Activated naive CD4-positive, alpha-beta T cell treated with anti-CD3 and anti-CD28 coated beads for 36 hours (primary cell): ENCODE data around the gene TBX4. TPM values are rescaled to one million over a fixed set of nuclear protein-coding genes. Genes with fewer than 3 reads are reported as not detected.
A peak's percentile ranks its signal among the peaks of the same experiment; 100 is the strongest.

Experiments used
- CTCF ChIA-PET: fragments of 350-600 bp; sonication (Branson Sonifier 250); formaldehyde crosslinking; loops from one replicate; lab custom pipeline; 2021; ENCODE audit warnings: antibody characterized with exemption; lab: Charles Lee
- DNase-seq: peaks from one replicate; pipeline ENCODE4 v3.0.0-alpha.2; 2020
- H3K27ac Mint-ChIP-seq: one replicate; pipeline ENCODE4 v1.8.0; 2021; ENCODE audit warnings: mild to moderate bottlenecking, mixed read lengths
- H3K27me3 Mint-ChIP-seq: one replicate; pipeline ENCODE4 v1.8.0; 2021; ENCODE audit warnings: low read depth, mixed read lengths
- H3K36me3 Mint-ChIP-seq: one replicate; pipeline ENCODE4 v1.8.0; 2021; ENCODE audit warnings: low read depth, mixed read lengths
- H3K4me1 Mint-ChIP-seq: one replicate; pipeline ENCODE4 v1.8.0; 2021; ENCODE audit warnings: low read depth, mixed read lengths
- H3K4me3 Mint-ChIP-seq: one replicate; pipeline ENCODE4 v1.8.0; 2021; ENCODE audit warnings: mild to moderate bottlenecking, moderate library complexity, mixed read lengths
- H3K9me3 Mint-ChIP-seq: one replicate; pipeline ENCODE4 v1.8.0; 2021; ENCODE audit warnings: mixed read lengths
- intact Hi-C: fragments of 100-400 bp; cut with micrococcal nuclease; formaldehyde crosslinking; loops from one replicate; pipeline ENCODE4 v1.15.1; 2023
- total RNA-seq, 2 experiments: library from RNA; stranded (reverse); gene quantifications; one replicate each; pipeline ENCODE4 v1.2.3, GENCODE V29; 2021

The TBX4 gene
- total RNA-seq, 2 experiments from 2014 or later = not detected

DNA sequence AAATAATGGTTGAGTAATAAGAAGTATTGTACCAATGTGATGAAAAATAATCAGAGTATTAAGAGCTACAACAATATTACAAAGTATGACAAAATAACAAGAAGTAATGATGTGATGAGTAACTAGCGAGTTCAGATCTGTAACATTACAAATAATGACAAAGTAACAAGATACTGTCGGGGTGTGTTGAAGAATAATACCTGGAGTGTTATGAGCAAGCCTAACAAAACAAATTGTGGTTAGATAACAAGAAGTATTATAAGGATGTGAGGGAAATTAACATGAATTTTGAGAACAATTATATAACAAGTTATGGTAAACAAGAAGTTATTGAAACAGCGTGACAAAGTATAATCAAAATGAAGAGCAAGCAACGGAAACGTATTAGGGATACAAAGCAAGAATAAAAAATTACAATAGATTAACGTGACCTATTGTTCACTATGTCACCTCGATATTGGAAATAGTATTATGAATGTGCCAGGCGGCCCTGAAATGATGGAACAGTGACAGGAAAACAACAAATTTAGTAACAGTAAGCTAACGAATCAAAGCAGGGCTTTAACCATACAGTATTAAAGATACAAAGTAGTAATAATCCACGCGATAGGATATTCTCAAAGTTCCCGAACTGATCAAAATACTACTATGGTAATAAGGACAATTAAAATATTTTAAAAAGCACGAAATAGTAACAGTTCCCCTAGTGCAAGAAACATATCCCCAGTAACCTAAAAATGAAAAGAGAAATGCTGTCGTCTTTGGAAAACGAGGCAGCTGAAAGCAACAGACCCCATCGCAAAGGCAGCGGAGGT, 1.6 kb downstream of the TBX4 start:
- CTCF ChIA-PET = interaction anchor here (0.9 to 1.1 kb wide), 2 partner anchors 41 to 42 kb away, joined by 3 read pairs; no protein-coding TSS in a partner anchor
- peaks cover 33% of the 10 kb centered on the region for H3K4me1 Mint-ChIP-seq
- no peaks in the 10 kb centered on the region for H3K9me3 Mint-ChIP-seq
- no peaks in the 10 kb centered on the region for H3K36me3 Mint-ChIP-seq
- H3K27me3 Mint-ChIP-seq = peaks cover 66% of the 10 kb centered on the region
- no peak for DNase-seq
- peak overlapping the region; percentile 3 for H3K4me3 Mint-ChIP-seq
- H3K27ac Mint-ChIP-seq = no peak overlapping the region
- intact Hi-C loops = loop anchor here (2.0 kb wide), 1 partner anchor 55 kb away; the partner anchor contains the start of gene TBX2

DNA sequence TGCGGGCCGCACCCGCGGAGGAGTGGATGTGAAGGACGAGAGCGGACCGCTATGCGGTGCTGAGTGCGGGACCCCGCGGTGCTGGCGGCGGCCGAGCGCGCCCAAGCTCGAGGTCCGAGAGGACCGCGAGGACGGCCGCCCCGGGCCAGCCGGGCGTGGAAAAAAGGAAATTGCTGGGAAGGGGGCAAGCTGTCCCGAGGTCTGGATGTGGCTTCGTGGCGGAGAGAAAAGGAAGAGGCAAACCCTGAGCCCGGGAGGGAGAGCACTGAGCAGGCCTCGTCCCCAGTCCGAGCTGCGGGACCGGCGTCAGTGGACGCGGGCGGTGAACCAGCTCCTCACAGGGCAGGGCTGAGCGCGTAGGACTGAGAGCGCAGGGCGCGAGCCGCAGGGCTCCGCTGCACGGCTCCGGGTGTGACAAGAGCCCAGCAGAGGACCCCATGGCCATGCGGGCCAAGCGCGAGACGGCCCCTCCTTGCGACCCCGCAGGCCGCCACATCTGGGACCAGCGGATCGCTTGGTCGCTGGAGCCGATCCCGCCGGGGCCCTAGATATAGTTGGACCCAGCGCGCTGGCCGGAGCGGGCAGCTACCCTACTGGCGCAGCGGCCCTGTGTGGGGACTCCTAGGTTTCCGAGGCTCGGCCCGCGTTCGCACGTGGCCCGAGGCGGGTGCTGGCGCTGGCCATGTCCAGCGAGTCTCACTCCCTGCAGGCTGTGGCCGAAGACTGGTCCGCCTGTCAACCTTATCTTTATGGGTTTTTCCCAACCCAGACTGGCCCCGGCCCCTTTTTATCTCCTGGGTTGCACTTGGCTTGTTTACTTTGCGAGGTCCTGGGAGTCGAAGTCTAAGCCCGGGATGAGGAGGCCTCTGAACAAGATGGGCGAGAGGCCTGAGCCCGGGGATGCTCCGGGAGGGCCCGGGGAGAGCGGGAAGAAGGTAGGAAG, 2.4 kb downstream of the TBX4 start:
- no peaks in the 10 kb centered on the region for H3K9me3 Mint-ChIP-seq
- peaks cover 72% of the 10 kb centered on the region for H3K27me3 Mint-ChIP-seq
- no peak overlapping the region for H3K27ac Mint-ChIP-seq
- DNase-seq = no peak
- H3K4me1 Mint-ChIP-seq = peaks cover 33% of the 10 kb centered on the region
- CTCF ChIA-PET = interaction anchor here (0.5 to 1.1 kb wide), 3 partner anchors 42 to 66 kb away, joined by 3 read pairs; no protein-coding TSS in a partner anchor
- intact Hi-C loops = no loop called here
- H3K36me3 Mint-ChIP-seq = no peaks in the 10 kb centered on the region
- H3K4me3 Mint-ChIP-seq = peak overlapping the region; percentile 3

DNA sequence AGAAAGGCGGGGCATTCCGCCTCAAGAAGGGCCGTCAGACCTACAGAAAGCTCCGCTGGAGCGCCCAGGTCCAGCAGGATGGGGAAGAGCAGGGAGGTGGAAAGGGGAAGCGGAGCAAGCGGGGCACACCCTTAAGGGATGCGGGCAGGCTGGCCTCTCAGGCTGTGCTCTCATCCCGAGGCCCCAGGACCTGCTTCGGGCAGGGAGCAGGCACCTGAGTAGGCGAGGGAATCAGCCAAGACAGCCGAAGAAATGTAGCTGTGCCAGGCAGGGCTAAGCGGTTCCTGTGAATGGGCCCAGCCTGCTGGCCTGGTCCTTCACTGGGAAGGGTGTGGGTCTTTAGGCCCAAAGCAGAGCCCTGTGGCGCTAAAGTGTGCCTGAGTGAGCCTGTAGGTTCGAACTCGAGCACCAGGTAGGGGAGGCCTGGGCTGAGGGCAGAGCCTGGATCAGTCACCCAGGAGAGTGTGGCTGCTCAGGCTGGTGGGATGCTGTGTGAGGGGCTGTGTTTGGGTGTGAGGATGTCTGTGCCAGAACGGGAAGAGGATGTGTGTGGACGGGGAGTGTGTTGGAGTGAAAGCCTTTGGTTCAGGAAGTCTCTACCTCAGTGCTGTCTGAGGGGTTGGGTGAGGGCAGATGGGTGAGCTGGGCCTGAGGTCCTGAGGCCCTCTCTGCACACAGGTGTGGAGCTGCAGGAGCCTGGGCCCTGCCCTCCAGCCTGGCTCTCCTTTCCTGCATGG, 3.3 kb downstream of the TBX4 start:
- CTCF ChIA-PET = interaction anchor here (0.5 kb wide), 1 partner anchor 65 kb away, joined by 3 read pairs; no protein-coding TSS in a partner anchor

DNA sequence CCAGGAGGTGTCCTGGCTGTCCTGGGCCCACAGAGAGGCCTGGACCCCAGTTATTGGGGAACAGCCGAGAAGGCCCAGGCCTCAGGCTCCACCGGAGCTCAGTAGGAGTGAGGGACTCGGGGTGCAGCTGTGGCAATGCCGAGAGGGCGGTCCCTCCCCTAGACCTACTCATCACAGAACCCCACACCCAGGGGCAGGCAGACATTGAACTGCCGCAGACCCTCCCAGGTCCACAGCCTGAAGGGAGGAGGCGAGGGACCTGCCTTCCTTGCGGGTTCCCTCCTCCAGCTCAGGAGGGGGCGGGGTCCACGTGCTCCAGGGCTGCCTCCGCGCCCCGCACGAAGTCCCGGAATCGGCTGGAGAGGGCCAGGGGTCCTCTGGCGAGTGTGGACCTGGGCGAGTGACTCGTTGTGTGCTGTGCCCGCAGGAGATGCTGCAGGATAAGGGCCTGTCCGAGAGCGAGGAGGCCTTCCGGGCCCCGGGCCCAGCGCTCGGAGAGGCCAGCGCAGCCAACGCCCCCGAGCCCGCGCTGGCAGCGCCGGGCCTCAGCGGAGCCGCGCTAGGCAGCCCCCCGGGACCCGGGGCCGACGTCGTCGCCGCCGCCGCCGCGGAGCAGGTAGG, 3.9 kb downstream of the TBX4 start:
- CTCF ChIA-PET = no interaction called here
- H3K36me3 Mint-ChIP-seq = no peaks in the 10 kb centered on the region
- no peak overlapping the region for H3K27ac Mint-ChIP-seq
- no peak for DNase-seq
- intact Hi-C loops = loop anchor here (2.0 kb wide), 1 partner anchor 45 kb away; no protein-coding TSS in a partner anchor
- H3K4me1 Mint-ChIP-seq = peaks cover 39% of the 10 kb centered on the region
- H3K4me3 Mint-ChIP-seq = no peak overlapping the region
- H3K9me3 Mint-ChIP-seq = no peaks in the 10 kb centered on the region
- H3K27me3 Mint-ChIP-seq = peaks cover 73% of the 10 kb centered on the region

More for the DNA sequence above, 3.3 kb downstream of the TBX4 start:
- intact Hi-C loops = loop anchor here (2.0 kb wide), 1 partner anchor 45 kb away; no protein-coding TSS in a partner anchor
- H3K4me1 Mint-ChIP-seq = peaks cover 35% of the 10 kb centered on the region
- no peaks in the 10 kb centered on the region for H3K36me3 Mint-ChIP-seq
- DNase-seq = no peak
- H3K9me3 Mint-ChIP-seq = no peaks in the 10 kb centered on the region
- H3K27ac Mint-ChIP-seq = no peak overlapping the region
- peaks cover 73% of the 10 kb centered on the region for H3K27me3 Mint-ChIP-seq
- no peak overlapping the region for H3K4me3 Mint-ChIP-seq

DNA sequence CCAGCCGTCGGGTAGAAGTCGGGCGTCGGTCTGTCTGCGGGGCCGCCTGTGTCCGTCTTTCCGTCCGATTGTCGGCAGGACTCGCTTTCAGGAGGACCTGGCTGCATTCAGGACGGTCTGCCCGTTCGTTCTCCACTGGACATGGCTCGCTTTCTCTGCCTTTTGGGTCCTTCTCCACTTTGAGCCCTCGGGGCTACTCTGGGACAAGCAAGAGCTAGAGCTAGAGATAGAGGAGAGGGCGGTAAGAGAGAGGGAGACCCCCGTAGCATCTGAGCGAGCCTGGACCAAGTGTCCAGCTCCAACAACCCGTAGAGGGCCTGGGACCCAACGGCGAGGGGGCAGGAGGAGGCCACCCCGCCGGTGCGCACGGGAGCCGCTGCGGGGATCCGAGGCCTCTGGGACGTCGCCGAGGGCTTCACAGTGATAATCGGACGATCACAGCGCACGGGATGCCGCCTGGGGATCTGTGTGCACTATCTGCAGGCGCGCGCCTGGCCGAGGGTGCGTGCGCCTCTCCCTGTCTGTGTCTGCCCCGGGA, 4.5 kb downstream of the TBX4 start:
- peaks cover 45% of the 10 kb centered on the region for H3K4me1 Mint-ChIP-seq
- intact Hi-C loops = loop anchor here (2.0 kb wide), 1 partner anchor 46 kb away; no protein-coding TSS in a partner anchor
- CTCF ChIA-PET = no interaction called here
- peak; percentile 10 for DNase-seq
- H3K9me3 Mint-ChIP-seq = no peaks in the 10 kb centered on the region
- H3K4me3 Mint-ChIP-seq = no peak overlapping the region
- H3K36me3 Mint-ChIP-seq = no peaks in the 10 kb centered on the region
- no peak overlapping the region for H3K27ac Mint-ChIP-seq
- peaks cover 77% of the 10 kb centered on the region for H3K27me3 Mint-ChIP-seq

DNA sequence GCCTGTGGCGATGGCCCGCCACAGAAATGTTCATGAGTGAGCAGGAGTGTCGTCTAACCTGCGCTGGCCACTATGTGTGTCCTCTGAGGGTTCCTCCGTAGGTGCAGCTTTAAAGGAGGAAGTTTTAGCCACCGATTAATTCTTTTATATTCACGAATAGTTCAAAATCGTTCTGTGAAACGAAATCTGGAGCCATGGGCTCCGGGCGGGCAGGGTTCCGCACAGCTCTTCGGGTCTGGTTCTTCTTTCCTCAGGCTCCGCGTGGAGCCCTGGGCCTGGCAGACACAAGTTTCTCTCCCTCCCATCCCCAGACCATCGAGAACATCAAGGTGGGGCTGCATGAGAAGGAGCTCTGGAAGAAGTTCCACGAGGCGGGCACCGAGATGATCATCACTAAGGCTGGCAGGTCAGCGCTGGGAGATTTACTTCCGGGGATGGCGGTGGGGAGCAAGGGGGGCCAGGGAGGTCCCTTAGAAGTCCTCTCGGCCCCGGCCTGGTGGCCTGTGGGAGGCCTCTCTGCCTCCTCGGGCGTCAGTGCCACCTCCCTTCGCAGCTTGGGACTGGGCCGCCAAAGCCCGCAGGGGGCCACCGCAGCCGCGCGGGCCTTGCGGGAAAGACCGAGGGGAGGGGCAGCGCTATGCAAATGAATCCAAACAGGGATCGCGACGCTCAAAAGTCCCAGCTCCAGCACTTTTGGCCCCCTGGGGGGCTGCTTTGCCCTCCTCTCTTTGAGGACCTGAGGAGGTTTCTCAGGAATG, 5.2 kb downstream of the TBX4 start:
- intact Hi-C loops = loop anchor here (2.0 kb wide), 1 partner anchor 47 kb away; no protein-coding TSS in a partner anchor
- Mint-ChIP-seq H3K4me3 (peak overlapping the region; percentile 64), H3K36me3 (no peaks in the 10 kb centered on the region), H3K27ac (no peak overlapping the region), H3K9me3 (no peaks in the 10 kb centered on the region), H3K4me1 (peaks cover 50% of the 10 kb centered on the region), H3K27me3 (peaks cover 80% of the 10 kb centered on the region)
- CTCF ChIA-PET = no interaction called here
- DNase-seq = no peak

DNA sequence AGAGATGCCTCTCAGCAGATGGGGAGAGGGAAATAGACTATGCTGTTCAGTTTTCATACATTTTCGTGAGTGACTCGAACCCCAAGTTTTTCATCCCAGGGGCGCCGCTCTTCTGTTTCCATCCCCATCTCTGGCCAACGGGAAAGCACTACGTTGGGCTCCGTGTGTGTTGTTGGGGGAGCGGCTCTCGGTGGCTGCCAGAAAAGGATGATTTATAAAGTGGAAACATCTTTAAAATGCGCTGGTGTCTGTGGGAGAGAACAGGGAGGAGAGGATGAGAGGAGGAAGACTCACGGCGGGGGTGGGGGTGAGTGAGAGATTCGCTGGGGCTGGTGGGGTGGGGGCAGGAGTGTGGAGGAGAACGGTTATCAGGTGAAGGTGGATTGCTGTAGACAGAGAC, 5.8 kb downstream of the TBX4 start:
- Mint-ChIP-seq H3K36me3 (no peaks in the 10 kb centered on the region), H3K4me1 (peaks cover 50% of the 10 kb centered on the region), H3K27ac (no peak overlapping the region), H3K4me3 (no peak overlapping the region), H3K9me3 (no peaks in the 10 kb centered on the region), H3K27me3 (peaks cover 80% of the 10 kb centered on the region)
- intact Hi-C loops = loop anchor here (2.0 kb wide), 1 partner anchor 47 kb away; no protein-coding TSS in a partner anchor
- DNase-seq = no peak
- CTCF ChIA-PET = no interaction called here

DNA sequence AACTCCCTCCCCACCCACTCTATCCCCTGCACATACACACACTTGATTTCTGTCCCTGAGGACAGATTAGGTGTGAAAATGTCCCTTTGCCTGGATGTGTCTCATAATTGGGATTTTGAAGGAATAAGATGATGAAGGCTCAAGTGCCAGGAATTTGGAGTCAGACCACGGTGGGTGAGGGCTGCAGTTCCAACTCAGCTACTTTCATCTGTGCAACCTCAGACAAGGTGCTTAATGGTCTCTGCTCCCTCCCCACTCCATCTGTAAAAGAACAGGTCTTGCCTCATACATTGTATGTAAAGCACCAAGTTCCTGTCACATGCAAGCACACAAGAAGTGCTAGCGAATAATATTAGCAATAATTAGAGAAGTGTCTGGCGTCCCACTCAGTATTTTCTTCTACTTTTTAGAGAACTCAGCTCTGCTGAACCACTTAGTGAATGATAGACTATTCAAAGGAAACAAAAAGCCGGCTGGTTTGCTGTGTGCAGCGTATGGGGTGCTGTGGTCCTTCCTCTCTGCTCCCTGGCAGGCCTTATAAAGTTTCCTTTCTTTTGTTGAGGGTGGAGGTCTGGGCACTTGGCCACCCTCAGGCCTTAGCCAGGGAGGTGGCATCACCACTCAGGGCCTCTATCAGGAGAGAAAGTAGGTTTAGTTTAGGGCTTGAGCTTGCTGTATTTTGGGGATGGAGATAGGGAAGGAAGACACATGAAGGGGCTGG, 6.4 kb downstream of the TBX4 start:
- no peaks in the 10 kb centered on the region for H3K36me3 Mint-ChIP-seq
- H3K4me1 Mint-ChIP-seq = peaks cover 48% of the 10 kb centered on the region
- no peak overlapping the region for H3K27ac Mint-ChIP-seq
- intact Hi-C loops = no loop called here
- no peaks in the 10 kb centered on the region for H3K9me3 Mint-ChIP-seq
- CTCF ChIA-PET = no interaction called here
- no peak overlapping the region for H3K4me3 Mint-ChIP-seq
- H3K27me3 Mint-ChIP-seq = peaks cover 82% of the 10 kb centered on the region
- DNase-seq = no peak

DNA sequence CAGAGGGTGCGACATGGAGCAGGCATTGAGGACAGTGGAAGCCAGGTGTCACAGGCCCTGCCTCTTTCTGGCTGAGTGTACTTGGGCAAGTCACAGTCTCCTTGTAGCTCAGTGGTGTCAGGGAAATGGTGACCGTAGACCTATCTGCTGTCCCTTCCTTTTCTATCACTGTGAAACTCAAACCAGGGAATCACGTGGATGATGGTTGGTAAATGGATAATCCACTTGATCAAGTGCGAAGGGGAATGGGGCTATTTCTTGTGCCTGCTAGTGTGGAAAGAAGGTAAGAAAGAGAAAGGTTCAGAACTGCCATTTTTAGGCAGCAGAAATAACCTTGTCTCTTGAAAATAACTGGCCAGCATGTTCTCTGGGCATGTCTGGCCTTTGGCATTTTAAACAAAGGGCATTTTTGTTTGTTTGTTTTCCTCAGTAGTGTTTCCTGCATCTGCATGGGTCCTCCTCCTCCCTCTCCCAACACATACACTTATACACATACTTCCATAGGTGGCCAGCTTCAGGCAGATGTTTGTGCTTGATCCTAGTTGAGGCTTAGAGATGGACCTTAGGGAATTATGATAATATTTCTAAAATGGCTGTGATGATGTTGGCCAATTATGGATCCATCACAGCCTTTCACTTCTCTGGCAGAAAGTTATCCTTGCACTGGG, 7.1 kb downstream of the TBX4 start:
- intact Hi-C loops = no loop called here
- H3K9me3 Mint-ChIP-seq = no peaks in the 10 kb centered on the region
- no peaks in the 10 kb centered on the region for H3K36me3 Mint-ChIP-seq
- CTCF ChIA-PET = no interaction called here
- H3K27me3 Mint-ChIP-seq = peaks cover 76% of the 10 kb centered on the region
- H3K4me3 Mint-ChIP-seq = no peak overlapping the region
- H3K4me1 Mint-ChIP-seq = peaks cover 41% of the 10 kb centered on the region
- no peak for DNase-seq
- H3K27ac Mint-ChIP-seq = no peak overlapping the region
